NCI-H460 (cell line): Measurements from ENCODE around the gene OLFML2B. TPM values are rescaled to one million over a fixed set of nuclear protein-coding genes. Genes with fewer than 3 reads are reported as not detected.

Source experiments
- DNase-seq: peaks from one replicate; pipeline ENCODE4 v3.0.0-alpha.2; 2016; ENCODE audit warnings: low read depth; ENCODE audit errors: extremely low read depth
- total RNA-seq: library from RNA; depleted of rRNA; stranded (reverse); fragments of >200 nt; shearing (Covaris generic); gene quantifications from 2 replicates; pipeline ENCODE4 v1.2.3, GENCODE V29; 2014

Gene OLFML2B
- total RNA-seq, 1 experiment from 2014 or later, result not detected

DNA sequence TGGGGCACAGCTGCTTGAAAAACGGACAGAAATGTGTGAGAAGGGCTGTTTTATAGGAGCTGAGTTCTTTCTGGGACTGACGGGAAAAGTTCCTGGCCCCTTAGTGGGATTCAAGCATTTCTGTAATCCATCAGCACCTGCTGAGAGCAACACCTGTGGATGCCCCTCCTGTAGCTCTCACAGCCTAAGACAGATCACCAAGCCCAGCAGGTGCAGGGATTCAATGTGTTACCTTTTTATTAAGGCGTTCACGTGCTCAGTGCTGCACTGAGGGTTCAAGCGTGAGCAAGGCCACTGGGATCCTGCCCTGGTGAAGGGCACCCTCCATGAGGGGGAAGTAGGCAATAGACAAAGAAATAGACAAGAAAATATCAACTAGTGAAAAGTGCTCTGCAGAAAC lies 14.9 kb downstream of the OLFML2B start:
- no peak for DNase-seq

DNA sequence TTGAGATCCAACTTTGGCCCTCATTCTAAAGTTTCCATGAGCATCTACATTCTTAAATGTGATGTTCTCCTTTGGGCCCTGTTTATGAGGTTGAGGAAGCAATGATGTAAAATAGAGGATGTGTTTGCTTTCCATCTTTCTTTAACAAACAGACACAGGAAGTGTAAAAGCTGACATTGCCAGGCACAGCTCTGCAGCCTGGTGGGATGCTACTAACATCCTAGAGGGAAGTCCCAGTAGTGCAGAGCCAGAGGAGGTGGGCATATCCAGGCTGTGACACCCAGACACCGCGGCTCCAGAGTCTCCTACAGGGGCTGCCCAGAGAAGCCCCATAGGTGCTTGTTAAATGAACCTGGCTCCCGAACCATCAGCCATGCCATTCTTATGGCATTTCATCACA lies 16.2 kb downstream of the OLFML2B start:
- no peak for DNase-seq

DNA sequence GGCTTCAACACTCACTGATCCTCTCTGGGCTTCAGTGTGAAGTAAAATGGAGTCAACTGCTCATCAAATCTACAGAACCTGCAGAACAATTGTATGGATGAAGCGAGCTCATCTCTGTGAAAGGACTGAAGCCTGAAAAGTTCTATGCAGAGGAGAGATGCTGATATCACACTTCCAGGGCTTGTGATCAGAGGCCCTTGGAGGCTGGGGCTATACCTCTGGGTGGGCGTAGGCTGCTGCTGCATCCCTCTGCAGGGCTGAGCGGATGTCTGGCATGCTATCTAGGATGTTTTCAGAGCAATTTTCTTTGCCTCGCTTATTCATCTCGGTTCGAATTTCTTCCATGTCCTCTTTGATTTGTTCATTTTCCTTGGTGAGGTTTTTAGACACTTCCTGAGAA lies 17.6 kb downstream of the OLFML2B start:
- no peak for DNase-seq

DNA sequence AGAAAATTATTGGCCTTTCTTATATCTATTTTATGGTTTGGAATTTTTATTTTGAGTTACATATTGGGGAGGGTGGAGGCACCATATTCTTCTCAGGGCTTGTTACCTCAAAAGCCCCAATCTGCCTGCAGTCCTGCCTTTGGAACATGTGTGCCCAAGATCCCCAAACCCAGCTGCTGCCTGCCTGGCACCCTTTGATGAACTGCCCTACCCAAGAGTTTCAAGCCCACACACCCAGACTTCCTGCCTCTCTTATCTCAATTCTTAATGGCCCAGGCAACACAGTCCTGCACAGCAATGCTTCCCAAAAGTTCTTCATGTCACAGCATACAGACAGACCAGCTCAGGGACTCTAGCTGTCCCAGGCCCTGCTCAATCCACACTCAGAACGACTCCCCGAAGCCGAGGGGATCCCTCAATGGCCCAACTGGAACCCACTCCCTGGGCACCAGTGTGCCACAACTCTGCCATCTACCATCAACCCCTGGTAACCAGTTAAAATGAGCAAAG lies 19.2 kb downstream of the OLFML2B start:
- DNase-seq, result no peak

DNA sequence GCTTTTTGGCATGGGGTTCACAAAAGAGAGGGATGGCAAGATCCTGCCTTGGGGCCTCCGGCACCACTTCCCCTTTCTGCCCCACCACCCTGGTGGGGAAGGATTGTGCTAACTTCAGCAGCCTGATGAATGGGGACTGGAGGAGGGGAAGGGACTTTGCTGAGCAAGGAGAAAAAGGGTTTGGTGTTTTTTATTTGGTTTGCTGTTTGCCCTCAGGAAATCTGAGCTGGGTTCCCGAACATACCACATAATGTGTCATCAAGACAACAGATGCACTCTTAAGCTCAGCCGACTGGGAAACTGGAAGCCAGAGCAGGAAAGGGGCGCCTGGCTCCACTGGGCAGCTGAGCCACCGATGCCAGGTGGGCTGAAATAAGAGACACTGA lies 19.8 kb downstream of the OLFML2B start:
- no peak for DNase-seq

DNA sequence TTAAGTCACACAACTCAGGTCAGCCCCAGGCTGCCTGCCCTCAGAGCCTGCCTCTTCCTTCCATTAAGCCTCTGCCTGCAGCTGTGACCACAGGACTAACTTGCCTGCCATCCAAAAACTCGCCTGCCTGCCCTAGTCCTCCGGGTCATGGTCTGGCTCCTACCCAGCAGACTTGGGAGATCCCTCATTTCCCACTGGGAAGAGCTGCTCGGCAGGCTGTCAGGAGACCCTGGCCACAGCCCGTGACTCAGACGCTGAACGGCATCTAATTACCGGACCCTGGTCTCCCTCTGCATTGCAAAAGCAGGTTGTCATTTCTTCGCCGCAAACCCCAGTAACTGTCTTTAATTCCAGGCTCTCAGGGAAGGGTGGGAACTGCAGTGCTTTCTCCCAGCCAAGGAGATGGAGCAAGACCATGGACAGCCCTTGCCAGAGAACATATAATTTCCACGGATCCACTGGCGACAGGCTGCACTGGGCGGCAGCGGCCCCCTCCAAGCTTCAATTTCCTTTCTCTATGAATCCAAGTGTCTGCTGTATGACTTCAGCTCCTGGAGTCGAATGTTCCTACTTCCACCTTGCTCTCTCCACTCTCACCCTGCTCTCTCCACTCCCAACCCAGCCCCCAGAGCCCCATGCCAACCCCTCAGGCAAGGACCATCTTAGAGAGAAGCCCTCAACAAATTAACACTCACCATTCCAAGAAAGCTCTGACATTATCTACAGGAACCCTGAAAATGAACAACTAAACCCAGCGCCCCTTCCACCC lies 20.4 kb downstream of the OLFML2B start:
- DNase-seq, result no peak

DNA sequence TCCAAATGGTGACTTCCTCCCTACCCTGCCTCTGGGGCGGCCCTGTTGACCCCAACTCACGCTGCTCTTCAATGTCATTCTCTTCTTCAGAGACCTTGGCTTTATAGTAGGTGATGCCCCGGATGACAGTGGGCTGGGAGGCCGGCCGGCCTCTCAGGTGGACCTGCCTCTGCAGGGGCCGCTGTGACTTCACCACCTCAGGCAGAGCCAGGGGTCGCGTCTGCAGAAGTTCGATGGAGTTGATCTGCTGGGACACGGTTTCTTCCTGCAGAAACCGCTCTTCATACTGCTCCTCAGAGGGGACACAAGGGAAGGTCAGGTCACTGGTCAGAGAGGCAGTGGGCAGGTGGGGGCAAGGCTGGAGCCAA lies 23.6 kb downstream of the OLFML2B start:
- DNase-seq, result no peak

DNA sequence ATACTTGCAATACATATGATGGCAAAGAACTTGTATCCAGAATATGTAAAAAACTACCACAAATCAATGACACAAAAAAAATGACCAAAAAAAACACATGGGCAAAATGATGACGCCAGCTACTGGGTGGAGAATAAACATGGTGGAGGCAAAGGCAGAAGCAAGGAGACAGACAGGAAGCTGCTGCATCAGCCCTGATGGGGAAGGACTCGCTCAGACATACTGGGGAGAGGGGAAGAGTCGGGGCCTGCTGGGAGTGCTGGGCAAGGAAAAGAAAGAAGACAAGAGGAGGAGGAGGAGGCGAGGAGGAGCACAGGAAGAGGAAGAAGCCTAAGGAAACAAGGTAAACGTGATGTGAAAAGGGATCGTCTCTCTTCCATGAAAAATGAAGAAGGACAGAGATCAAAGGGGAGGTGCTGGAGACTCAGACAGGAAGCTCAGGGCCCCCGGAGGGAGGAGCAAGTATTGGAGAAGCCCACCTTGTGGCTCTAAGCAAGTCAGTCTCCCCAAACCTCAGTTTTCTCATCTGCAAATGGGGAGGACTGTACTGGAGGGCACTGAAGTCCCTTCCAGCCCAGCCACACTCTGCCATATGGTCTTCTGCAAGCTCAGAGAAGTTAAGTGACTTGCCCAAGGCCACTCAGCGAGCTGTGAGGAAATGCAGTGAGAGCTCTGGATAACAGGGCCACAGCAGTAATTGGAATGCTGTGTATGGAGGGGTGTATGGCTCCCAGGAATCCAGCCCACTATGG lies 24.2 kb downstream of the OLFML2B start:
- DNase-seq, result no peak

DNA sequence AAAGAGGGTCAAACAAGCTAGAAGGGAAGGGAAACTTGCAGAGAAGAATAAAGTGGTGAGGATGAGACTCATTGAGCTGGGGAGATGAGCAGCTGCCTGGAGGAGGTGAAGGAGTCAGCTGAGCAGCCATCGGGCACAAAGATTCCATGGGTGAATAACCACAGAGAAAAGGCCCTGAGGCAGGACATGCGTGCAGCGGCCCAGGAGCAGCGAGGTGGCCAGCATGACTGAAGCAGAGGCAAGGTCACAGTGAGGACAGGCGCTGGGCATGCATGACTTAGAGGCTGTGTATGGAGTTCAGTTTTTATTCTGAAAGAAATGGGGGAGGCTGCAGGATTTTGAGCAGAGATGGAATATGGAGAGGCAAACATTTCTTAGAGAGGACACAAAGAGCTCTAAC lies 24.9 kb downstream of the OLFML2B start:
- no peak for DNase-seq

DNA sequence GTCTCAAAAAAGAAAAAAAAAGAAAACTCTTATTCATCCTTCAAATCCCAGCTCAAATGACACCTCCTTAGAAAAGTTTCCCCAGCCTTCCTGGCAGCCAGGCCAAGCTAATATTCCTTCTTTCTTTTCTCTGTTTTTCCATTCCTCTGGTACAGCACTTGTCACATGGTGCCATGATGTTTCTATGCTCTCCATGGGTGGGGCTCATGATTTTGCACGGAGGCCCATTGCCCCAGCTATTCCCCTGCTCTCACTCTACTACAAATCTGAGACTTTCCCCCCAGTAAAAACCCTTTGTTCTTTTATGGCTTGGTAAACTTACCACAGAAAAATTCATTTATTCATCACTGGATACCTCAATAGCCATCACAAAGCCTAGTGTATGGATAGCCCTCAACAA lies 26.5 kb downstream of the OLFML2B start:
- DNase-seq, result no peak

DNA sequence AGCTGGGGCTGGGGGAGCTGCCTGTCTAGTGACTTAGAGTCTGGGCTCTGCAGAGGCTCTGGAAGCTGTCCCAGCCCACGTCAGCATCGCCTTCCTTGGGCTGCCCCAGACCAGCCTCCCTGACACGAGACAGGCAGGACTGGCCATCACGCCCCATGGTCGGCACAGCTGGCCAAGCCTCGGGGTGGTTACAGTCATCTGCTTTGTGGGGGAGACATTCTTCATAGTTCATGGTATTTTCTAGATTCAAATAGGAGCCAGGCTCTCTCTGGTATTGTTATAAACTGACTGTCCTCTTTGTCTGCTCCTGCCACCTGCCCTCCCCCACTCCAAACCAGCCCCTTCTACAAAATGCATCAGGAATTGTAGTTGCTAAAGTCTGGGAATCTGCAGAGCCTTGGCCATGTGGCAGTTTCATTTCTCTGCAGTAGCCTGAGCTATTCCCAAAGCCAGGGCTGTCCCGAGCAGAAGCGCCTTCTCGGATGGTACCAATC lies 29.4 kb downstream of the OLFML2B start:
- DNase-seq, result no peak

DNA sequence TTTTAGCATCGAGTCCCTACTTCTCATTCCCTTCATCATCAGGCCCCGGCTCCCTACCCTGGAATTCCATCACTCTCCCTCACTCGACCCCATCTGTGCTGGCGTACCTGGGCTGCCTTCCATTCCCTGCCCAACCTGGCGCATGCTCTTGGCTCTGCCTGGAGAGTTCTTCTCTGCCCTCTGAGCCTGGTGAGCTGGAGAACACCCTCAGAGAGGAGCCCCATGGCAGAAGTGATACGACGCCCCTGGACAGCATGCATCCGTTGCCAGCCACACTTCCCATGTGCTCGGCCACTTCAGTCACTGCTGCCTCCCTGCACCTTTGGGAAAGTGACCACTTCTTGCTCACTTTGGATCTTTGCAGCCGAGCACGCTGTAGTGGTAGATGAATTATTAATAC lies 30.1 kb downstream of the OLFML2B start:
- no peak for DNase-seq

DNA sequence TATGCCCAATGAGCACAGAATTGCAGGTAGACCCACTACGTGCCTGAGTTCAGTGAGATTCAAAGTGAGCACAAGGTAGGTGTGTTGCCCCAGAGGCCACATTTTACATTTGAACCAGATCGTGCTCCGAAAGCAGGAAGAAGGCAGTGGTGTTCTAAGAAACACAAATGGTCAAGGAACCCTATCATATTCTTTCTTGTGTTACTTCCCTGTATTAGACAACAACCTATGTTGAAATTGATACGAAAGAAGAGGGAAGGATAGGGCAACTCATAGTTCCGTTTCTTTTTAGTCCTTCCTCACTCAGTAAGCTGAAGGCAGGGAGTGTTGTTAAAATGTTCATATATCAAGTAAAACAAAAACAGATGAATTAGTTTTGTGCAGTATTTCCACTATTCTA lies 33.9 kb downstream of the OLFML2B start:
- DNase-seq, result no peak

DNA sequence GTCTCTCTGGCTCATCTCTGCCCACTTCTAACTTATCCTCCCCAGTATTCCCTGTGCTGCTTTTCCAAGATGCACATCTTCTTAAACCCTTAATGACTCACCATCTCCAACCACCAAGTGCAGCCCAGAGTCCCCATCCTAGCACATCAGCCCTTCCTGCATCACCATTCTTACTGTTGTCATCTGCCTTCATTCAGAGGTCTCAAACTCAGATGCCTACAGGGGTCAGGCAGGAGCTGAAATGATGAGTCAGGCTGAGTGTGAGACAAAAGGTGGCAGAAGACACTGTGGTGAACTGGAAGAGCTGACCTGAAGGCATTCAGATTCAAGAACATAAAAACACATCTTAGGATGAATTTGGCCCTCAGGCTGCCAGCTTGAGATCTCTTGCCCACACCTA lies 34.6 kb downstream of the OLFML2B start:
- no peak for DNase-seq

DNA sequence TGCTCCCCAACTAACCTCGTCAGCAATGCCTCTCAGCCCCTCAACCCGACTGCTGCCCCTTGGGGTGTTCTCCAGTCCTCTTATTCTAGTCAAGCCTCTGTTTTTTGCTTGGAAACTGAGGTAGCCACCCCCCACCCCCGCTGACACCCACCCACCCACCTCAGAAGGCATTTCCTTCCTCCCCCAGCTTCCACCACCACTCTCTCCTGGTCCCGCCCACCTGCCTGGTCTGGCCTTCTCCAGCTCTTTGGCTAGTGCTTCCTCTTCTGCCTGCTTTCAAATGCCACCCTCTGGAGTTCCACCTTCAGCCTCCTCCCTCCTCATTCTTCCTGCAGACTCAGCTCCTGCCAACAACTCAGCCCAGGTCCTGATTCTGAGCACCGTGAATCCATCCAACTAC lies 35.3 kb downstream of the OLFML2B start:
- no peak for DNase-seq

DNA sequence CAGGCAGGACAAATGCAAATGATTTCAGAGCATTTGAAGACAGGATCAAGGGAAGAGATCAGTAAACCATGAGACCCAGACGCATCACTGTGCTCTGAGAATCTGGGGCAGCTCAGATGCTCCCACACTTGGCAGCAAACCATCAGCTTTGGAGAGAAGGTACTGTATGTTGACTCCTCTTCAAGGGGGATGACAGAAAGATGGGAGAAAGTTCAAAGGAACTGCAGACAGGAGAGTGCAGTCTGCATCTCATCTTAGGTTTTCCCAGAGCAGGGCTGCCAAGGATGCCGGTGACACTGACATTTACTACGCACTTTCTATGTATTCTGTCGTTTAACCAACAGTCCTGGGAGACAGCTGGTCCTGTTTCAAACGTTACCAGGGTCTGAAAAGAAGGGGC lies 35.8 kb downstream of the OLFML2B start:
- no peak for DNase-seq

DNA sequence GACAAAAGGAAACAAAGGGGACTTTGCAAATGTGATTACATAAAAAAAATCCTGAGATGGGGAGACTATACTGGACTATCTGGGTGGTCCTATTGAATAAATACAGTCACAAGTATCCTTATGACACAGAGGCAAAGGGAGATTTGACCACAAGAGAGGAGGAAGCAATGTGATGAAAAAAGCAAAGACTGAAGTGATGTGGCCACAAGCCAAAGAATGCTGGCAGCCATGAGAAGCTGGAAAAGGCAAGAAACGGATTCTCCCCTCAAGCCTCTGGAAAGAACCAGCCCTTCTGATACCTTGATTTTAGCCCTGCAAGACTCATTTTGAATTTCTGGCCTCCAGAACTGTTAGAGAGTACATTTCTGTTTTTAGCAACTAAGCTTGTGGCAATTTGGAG lies 36.4 kb downstream of the OLFML2B start:
- no peak for DNase-seq

DNA sequence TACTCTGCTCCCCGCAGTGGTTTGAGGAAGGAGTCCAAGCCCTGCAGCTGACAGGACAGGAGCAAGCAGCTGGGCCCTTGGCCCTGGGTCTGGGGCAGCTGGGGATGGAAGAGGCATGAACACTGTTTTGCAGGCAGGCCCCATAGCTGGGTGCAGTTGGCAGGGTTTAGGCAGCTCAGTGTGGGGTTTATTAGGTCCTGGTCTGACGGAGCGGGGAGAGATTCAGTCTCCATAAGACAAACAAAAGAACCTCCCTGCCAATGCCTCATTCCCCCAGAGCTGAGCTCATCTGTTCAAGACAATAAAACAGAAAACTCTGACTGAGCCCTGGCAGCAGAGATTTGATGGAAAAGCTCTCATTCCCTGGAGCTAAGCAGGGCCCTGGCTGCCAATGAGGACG lies 37.3 kb downstream of the OLFML2B start:
- no peak for DNase-seq

DNA sequence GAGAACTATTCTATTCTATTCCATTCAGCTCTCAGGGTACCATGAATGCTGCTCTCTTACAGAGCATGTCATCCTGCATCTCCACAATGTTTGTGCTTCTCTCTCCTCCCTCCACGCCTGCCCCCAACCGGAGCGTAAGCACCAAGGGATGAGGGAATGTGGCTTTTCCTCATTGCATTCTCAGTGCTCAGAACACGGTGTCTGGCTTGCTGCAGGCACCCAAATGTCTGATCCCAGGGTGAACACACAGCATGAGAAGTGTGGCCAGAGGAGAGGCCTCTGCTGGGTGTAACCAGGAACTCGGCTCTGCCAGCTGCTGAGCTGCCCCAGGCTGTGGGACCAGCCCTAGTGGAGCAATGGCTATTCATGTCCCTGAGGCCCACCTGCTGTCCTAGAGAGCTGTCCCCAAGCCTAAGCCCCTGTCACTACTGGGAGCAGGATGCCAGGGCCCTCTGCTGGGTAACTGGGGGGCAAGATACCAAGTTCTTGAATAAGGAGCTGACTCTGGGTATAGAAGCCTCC lies 38.3 kb downstream of the OLFML2B start:
- no peak for DNase-seq

DNA sequence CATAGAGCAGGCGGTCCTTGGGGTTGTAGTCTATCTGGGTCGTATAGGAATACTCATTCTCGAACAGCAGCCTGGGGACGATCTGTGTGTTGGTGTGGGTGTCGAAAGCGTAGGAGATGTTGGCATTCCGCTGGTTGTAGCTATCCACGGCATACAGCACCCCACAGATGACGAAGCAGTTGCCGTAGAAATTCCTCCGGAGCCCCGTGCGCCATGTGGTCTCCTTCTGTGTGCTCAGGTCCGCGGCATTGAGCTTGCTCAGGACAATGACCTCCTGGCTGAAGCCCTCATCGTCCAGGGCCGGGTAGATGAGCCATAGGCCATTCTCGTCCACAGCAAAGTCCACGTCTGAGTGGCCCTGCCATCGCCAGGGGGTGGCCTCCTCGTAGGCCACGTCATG lies 39.9 kb downstream of the OLFML2B start:
- DNase-seq, result no peak

DNA sequence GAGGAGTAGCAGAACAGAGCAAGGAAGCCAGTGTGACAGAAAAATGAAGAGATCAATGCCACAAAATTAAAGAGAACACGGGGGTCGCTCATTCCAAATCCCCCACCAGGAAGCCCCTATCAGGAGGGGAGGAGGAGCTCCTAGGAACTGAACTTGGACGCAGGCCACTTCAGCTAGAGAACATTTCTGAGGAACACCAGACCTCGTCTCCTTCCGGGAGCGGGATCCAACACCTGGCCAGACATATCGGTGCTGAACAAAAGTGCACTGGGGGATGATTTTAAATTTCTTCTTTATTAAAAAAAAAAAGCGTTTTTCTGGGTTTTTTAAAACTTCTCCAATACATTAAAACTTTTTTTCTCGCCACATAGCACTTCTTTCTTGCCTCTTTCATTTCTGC lies 40.8 kb downstream of the OLFML2B start:
- DNase-seq, result no peak

DNA sequence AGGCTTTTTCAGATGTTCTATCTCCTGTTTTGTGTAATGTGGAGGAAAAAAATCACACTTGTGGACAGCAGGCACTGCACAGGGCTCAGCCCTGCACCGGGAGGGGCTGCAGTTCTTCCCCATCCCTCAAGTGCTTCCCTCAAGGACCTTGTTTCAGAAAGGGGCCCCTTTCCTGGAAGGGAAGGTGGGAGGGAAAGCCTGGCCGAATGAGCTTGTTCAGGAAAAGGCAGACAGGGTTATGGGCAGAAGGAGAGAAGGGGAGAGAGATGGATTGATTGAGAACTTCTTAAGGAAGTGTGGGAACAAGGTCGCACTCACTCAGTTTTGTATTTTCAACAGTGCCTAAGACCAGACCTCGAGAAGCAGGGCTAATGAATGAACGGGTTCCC lies 41.2 kb downstream of the OLFML2B start:
- DNase-seq, result no peak
